HG03159 (cell line): ENCODE measurements around the gene SLTM.
"Not testable (repeated sequence)": the region's sequence is repeated elsewhere in the genome, so short reads cannot be mapped to it uniquely, and the experiment has no call there.

Experiments
- ATAC-seq: cut with Tn5 transposase; IDR thresholded peaks from one replicate; pipeline ENCODE4 v1.9.1; 2021; ENCODE audit warnings: mild to moderate bottlenecking, moderate library complexity; ENCODE audit not compliant: unreplicated experiment

SLTM gene

DNA sequence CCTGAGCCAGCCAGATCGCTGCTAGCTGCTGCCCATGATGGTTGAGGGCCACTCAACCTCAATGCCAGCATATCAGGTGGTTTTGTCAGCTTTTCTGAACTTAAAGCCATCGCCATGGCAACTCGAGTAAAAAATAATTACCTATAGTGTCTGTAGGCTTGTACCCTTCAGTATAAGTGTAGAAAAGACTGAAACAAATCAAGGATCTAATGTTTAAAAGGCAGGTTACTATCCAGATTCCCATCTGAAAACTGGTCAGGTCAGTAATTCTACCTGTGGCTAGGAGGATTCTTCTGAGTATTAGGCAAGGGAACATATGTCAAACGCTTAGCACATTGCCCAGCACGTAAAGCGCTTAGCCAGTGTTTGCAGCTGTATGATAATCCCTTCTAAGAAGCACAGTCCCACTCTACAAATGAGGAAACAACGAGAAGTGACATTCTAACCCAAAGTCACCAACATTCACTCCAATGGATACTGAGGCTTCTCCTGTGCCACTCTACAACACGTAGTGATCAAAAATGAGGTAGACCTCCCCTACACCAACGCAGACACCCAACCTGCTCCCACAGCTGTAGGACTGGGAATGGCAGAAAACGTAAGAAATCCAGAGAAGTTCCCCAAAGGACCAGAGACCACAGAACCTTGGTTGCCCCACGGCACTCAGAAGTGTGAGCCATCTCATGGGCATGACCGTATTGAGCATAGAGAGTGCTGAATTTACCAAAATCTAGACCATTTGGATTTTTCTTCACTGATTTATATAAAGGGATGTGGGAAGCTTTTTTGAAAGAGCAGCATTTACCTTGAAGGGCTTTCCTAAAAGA lies 55.3 kb downstream of the SLTM start:
- no peak for ATAC-seq

DNA sequence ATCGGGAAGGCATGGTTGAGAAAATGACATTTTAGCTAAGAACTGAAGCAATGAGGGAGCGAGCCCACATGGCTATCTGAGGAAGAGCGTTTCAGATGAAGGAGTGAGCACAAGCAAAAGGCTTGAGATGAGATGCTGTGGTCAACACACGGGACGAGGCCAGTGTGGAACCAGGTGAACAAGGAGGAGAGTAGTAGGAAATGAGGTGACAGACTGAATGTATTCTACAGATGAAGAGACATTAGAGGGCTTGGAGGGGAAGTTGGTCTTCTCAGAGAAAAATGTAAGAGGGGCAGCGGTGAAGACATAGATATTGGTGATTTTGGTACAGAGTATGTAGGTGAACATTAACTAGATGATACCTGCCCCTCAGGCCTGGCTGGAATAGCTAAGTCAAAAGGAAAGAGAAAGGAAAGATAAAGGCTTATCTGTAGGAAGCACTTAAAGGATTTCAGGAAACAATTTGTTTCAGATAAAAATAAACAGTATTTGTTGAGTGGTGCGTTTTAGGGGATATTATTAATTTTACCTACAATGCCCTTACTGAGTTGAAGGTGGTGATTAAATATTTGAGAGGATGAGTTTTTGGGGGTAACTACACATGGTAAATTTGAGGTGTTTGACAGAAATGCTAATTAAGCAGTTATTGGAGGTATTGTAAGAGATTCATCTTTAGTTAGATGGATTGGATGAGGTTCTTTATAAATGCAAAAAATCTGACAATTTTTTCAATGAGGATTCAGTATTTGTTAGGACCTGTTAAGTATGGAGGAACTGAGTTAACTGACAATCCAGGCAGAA lies 57.0 kb downstream of the SLTM start:
- ATAC-seq, result no peak

DNA sequence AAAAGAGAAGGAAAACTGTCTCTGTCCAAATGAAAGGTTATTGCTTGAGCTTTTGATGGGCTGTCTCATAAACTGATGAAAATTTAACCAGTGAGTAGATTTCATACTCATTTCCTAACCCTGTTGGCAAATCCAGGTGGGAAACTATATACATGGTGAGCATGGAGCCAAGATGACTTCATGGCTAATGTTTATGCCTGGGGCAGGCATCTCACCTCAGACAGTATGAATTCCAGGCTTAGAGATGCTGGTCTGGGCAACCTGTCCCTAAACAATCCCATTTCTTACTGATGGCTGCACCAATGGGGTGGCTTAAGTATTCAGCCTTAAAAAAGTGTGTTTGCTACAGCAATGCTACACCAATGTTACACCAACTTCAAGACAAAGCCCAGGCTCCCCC lies 58.1 kb downstream of the SLTM start:
- ATAC-seq, result no peak

DNA sequence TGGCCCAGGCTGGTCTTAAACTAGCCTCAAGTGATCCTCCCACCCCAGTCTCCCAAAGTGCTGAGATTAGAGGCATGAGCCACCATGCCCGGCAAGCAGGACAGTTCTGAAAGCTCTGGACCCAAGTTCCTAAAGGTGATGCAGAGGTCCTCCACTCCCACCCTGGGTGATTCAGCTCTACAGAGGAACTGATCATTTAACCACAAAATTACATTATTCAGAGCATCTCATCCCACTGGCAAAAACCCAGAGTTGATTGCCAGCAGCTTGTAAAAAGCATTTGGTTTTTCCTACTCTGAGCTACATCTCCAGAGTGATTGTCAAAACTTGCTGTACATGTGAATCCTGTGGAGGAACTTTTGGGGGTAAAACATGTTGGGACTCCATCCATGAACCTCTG lies 60.2 kb downstream of the SLTM start:
- no peak for ATAC-seq

DNA sequence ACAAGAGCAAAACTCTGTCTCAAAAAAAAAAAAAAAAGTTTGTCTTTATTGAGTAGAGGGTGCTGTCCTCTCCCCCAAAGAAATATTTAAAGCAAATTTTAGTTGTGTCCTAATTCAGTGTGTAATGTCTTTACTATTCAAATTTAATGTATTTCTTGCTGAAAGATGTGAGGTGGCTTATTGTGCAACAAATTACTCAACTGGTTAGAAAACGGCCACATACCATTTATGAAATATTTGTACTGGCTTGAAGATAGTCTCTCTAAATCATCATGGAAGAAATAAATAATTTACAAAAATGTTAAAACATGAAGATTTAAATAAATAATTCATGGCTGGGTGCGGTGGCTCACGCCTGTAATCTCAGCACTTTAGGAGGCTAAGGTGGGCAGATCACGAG lies 63.0 kb downstream of the SLTM start:
- no peak for ATAC-seq

DNA sequence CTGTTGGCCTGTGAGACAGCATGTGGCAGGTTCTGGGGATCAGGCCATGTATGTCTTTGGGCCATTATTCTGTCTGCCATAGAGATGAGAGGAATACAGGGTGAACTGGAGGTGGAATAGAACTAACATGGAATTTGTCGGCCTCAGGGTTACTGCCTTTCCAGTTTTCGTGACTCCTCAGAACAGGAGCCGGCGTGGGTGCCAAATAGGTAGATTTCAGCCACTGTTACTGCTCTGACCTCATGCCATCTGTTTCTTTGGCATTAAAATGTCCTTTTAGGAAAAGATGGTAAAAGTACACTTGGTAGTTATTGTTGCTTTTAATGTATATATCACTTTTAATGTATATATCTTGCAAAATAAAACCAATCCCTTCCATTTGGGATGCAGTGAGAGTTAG lies 65.6 kb downstream of the SLTM start:
- no peak for ATAC-seq

DNA sequence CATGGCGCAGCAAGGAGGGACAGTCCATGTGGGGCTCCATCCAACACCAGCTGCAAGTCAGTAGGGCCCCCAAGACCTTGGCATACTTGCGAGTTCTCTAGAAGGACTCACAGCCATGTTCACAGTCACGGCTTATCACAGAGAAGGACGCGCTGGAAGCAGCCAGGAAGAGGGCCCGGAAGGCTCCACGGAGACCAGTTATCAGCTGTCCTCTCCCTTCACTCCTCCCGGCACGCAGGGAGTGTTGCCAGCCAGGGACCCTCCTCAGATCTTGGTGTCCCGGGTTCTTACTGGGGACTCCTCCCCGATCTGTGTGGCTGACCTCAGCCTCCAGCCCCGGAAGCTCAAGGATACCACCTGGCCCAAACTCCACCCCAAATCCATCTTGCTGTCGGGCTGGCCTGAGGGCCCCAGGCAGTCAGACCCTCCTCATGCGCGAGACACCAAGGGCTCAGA lies 68.0 kb downstream of the SLTM start:
- ATAC-seq, result no peak

DNA sequence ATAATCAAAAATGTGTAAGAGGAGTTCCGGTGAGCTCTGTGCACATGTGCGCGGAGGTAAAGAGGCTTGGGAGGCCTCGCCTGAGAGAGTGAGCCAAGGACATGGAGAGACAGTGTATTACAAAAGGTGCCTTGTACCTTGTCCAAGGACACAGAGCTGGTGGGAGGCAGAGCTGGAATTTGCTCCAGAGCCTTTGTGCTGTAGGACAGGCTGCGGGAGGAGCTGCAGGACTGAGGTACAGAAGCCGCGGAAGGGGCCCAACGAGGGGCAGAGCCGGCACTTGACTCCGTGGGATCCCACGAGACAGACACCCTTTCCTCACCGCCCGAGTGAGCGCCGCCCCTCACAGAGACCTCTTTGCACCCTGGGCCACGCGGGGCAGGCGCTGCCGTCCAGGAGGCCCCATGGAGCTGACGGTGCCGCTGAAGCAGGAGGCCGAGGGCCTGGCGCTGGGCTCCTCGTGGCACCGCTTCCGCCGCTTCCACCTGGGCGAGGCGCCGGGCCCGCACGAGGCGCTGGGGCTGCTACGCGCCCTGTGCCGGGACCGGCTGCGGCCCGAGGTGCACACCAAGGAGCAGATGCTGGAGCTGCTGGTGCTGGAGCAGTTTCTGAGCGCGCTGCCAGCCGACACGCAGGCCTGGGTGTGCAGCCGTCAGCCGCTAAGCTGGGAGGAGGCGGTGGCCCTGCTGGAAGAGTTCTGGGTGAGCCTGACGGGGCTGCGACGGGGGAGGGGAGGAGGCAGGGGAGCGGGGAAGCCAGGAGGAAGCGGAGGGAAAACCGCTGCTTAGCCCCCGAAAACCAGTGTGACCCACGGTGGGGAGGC lies 68.7 kb downstream of the SLTM start:
- ATAC-seq, result no peak

DNA sequence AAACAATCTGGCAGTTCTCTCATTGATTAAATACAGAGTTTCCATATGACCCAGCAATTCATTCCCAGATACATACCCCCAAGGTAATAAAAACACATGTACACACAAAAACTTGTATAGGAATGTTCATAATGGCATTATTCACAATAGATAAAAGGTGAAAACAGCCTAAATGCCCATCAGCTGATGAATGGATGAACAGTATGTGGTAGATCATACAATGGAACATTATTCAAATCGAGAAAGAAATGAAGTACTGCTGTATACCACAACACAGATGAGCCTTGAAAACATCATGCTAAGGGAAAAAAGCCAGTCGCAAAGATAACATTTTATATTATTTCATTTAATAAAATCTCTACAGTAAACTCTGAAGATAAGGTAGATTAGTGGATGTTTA lies 71.2 kb downstream of the SLTM start:
- no peak for ATAC-seq

DNA sequence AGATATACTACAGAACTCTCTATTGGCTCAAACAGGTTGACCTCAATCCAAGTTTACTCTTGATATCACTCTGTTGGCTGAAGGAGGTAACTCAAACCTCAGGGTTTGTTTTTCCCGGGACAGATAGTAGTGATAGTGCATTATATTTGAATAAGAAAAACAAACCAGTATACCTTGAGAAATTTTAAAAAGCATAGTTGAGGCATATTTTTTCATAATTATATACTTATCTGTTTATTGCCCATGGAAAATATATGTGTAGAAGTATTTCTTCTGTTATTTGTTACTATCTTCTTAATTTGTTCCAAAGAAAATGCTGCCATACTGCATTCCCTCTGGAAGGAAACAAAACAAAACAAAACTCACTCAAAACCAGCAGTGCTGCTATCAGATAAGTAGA lies 76.9 kb downstream of the SLTM start:
- not testable (repeated sequence) for ATAC-seq

DNA sequence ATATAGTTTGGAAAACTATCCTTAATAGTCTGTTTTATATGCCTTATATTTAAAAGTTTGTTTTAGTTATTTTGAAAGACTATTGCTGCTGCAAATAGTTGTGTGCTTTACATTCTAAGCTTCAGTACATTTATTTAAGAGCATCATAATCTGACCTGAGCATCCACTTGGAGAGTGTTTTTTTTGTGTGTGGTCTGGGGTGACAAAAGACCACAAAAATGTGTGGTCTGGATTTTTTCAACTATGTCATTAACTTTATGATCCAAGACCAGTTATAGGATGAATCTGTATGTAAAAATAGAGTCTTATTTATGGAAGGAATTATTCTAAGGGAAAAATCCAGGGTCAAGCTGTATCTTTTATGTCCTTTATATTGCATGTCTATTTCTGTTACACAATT lies 77.4 kb downstream of the SLTM start:
- no peak for ATAC-seq

DNA sequence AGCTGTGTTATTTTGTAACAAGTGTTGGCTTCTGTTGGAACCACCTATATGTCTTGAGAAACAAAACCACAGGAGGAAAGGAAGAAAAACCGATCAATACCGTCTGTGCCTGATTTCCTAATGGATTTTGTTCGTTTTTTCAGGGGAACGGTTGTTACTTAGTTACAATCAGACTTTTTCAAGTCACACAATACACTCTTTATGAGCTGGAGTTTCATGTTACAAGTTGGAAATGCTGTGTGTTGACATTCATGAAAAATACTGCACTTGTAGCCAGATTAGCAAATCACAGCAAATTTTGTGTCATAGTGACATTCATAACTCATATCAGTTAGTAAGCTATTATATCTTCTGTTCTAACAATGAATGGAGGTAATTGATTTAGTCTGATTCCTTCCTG lies 78.9 kb downstream of the SLTM start:
- ATAC-seq, result no peak

DNA sequence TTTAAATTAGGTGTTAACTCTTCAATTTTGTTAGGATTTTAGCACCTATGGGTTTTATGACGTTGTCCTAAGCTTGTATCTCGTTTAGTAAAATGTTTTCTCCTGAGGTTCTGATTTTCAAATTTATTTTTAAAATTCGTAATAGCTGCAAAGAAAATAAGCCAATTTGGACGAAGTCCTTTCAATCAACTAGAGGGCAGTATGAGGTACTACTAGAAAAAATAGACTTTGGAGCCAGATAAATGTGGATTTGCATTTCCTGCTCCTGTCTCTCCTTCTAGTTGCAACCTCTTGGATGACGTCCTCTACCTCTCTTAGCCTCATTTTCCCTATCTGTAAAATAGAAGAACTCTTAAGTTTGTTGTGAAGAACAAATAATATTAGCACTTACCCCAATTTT lies 81.1 kb downstream of the SLTM start:
- no peak for ATAC-seq

DNA sequence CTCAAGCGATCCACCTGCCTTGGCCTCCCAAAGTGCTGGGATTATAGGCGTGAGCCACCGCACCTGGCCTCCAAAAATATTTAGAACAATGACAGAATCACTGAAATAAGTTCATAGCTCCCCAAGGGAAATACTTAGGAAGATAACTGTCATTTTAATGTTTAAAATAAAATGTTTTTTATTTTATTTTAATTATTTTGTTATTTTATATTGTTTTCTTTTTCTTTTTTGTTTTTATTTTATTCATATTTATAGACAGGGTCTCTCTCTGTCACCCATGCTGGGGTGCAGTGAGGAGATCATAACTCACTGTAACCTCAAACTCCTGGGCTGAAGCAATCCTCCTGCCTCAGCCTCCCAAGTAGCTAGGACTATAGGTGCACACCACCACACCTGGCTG lies 82.3 kb downstream of the SLTM start:
- not testable (repeated sequence) for ATAC-seq

DNA sequence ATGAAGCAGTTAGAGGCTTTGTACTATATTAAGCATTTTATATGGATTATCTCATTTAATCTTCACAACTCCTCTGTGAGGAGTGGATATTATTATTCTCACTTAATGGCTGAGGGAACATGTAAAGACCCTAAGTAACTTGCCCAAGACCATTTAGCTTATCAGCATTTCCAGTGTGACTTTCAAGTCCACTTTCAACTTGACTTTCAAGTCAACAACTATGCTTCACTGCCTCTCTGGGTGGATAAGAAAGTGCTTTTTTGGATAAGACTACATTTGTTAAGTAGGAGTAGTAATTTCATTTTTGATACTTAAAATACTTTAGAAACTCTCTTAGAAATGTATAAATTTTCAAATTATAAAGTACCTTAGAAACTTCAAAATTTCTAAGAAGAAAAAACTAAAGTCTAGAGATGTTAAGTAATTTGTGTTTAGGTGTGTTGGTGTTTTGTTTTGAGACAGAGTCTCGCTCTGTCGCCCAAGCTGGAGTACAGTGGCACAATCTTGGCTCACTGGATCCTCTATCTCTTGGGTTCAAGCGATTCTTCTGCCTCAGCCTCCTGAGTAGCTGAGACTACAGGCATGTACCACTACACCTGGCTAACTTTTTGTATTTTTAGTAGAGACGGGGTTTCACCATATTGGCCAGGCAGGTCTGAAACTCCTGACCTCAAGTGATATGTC lies 90.6 kb downstream of the SLTM start:
- ATAC-seq, result no peak

DNA sequence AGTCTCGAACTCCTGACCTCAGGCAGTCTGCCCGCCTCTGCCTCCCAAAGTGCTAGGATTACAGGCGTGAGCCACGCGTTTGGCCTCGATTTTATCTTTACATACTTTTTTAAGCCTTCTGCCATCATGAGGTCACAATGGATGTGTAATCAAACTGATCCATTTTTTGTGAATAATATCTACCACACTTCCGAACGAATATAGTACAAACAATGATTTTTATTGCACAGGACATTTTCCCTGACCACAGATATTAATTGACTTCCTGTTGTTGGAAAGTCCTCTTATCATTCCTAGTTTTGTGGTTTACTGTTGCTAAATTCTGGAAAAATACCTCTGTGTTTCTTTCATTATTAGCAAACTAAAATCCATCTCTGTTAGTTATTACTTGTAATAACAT lies 93.4 kb downstream of the SLTM start:
- no peak for ATAC-seq

DNA sequence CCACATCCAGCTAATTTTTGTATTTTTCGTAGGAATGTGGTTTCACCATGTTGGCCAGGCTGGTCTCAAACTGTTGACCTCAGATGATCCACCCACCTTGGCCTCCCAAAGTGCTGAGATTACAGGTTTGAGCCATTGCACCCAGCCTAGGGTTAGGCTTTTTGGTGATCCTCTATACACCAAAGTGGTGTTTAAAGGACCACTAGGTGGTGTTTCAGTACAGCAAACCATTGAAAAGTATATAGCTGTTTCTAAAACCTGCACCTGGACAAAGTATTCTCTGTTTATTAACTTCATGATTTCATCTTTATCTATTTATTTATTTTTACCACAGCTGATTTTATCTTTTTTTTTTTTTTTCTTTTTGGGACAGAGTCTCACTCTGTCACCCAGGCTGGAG lies 94.0 kb downstream of the SLTM start:
- no peak for ATAC-seq

DNA sequence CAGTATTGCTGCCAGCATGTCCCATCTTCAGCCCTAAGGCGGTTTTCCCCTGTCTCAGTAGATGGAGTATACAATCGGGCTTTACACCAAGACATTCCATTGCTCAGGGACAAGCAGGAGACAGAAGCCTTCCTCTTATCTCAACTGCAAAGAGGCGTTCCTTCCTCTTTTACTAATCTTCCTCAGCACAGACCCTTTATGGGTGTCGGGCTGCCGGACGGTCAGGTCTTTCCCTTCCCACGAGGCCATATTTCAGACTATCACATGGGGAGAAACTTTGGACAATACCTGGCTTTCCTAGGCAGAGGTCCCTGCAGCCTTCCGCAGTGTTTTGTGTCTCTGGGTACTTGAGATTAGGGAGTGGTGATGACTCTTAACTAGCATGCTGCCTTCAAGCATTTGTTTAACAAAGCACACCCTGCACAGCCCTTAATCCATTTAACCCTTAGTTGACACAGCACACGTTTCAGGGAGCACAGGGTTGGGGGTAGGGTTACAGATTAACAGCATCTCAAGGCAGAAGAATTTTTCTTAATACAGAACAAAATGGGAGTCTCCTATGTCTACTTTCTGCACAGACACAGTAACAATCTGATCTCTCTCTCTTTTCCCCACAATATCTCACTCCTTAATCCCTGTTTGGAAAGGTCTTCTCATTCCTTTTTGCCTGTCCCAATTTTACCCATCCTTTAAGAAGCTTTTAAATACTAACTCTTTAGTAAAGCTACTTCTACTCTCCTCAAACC lies 99.6 kb downstream of the SLTM start:
- ATAC-seq, result not testable (repeated sequence)

DNA sequence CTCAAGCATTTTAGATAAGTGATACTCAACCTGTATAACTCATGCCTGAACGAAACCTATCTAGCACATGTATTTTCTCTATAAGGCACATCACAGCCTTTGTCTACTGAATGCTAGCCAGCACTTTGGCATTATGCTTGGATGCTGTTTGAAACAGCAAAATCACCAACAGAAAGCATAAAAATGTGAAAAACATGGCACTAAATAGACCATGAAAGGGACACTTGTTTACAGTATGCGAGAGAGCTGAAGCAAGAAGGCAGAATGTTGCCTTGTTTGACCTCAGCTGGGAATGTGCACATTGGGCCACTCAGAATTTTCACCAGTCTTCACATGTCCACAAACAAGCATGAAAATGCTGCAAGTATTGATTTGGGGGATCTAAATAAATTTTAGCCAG lies 102.9 kb downstream of the SLTM start:
- no peak for ATAC-seq
